GM19193 (cell line): ENCODE measurements around the gene SLC25A38.

Source experiments
- POLR2A ChIP-seq: IDR thresholded peaks from 4 replicates; pipeline ENCODE4 v1.6.1; 2011; ENCODE audit not compliant: insufficient read depth, insufficient read length; ENCODE audit errors: extremely low read depth

Gene SLC25A38

GRCh38 chr3:39401983-39402382 is 18.8 kb downstream of the SLC25A38 start:
- no peak for TF ChIP-seq POLR2A

- TF ChIP-seq POLR2A: no peak
Measured at GRCh38 chr3:39404943-39405686, 21.9 kb downstream of the SLC25A38 start.

GRCh38 chr3:39405687-39406367 is 22.7 kb downstream of the SLC25A38 start:
- TF ChIP-seq POLR2A: no peak

- TF ChIP-seq POLR2A: peak; percentile 99
Measured at GRCh38 chr3:39406368-39407258, 23.4 kb downstream of the SLC25A38 start, which contains the start of gene RPSA. RPSA (plus strand) TSS chr3:39406720; CDS start chr3:39407654, 934 bp downstream.

- no peak for TF ChIP-seq POLR2A
Measured at GRCh38 chr3:39407259-39407629, 24.1 kb downstream of the SLC25A38 start.

GRCh38 chr3:39407773-39408492 is 24.8 kb downstream of the SLC25A38 start:
- TF ChIP-seq POLR2A: no peak

- TF ChIP-seq POLR2A: no peak
Measured at GRCh38 chr3:39408493-39409372, 25.6 kb downstream of the SLC25A38 start.

GRCh38 chr3:39409514-39410136 is 26.5 kb downstream of the SLC25A38 start:
- peak; percentile 26 for TF ChIP-seq POLR2A

- TF ChIP-seq POLR2A: no peak
Measured at GRCh38 chr3:39410893-39411292, 27.7 kb downstream of the SLC25A38 start.

GRCh38 chr3:39412668-39413260 is 29.6 kb downstream of the SLC25A38 start:
- no peak for TF ChIP-seq POLR2A

- peak; percentile 46 for TF ChIP-seq POLR2A
Measured at GRCh38 chr3:39413691-39414420, 30.7 kb downstream of the SLC25A38 start.

- peak; percentile 54 for TF ChIP-seq POLR2A
Measured at GRCh38 chr3:39414421-39414907, 31.3 kb downstream of the SLC25A38 start.
